CD4-positive, alpha-beta T cell treated with Interleukin-21 for 1 hour (primary cell): ENCODE results near the gene GRB10.

Experiments
- DNase-seq: peaks from one replicate; pipeline ENCODE4 v3.0.0-alpha.2; 2020

GRB10 gene

GRCh38 chr7:50628434-50629084 is 154.1 kb downstream of the GRB10 start:
- DNase-seq: no peak

- no peak for DNase-seq
Observed at GRCh38 chr7:50627824-50628361, 154.8 kb downstream of the GRB10 start.

- DNase-seq: no peak
Observed at GRCh38 chr7:50626286-50626685, 156.4 kb downstream of the GRB10 start.

GRCh38 chr7:50625360-50625759 is 157.3 kb downstream of the GRB10 start:
- DNase-seq: no peak

GRCh38 chr7:50622821-50623220 is 159.9 kb downstream of the GRB10 start:
- no peak for DNase-seq

- no peak for DNase-seq
Observed at GRCh38 chr7:50621973-50622490, 160.7 kb downstream of the GRB10 start.

- DNase-seq: no peak
Observed at GRCh38 chr7:50621206-50621605, 161.5 kb downstream of the GRB10 start.

GRCh38 chr7:50620433-50620832 is 162.3 kb downstream of the GRB10 start:
- no peak for DNase-seq

- DNase-seq: no peak
Observed at GRCh38 chr7:50619684-50620083, 163.0 kb downstream of the GRB10 start.

- no peak for DNase-seq
Observed at GRCh38 chr7:50618281-50618680, 164.4 kb downstream of the GRB10 start.

GRCh38 chr7:50615519-50616080 is 167.1 kb downstream of the GRB10 start:
- no peak for DNase-seq

GRCh38 chr7:50614721-50615518 is 167.8 kb downstream of the GRB10 start:
- DNase-seq: peak; percentile 33

GRCh38 chr7:50613473-50613872 is 169.2 kb downstream of the GRB10 start:
- DNase-seq: no peak

- DNase-seq: no peak
Observed at GRCh38 chr7:50612704-50613103, 170.0 kb downstream of the GRB10 start.

GRCh38 chr7:50610521-50611277 is 172.0 kb downstream of the GRB10 start:
- DNase-seq: peak; percentile 68

GRCh38 chr7:50608196-50608906 is 174.3 kb downstream of the GRB10 start:
- DNase-seq: peak; percentile 63

GRCh38 chr7:50607524-50608125 is 175.1 kb downstream of the GRB10 start:
- DNase-seq: no peak

GRCh38 chr7:50605059-50605458 is 177.6 kb downstream of the GRB10 start:
- no peak for DNase-seq

GRCh38 chr7:50603287-50603686 is 179.4 kb downstream of the GRB10 start:
- DNase-seq: no peak

- DNase-seq: no peak
Observed at GRCh38 chr7:50599385-50599784, 183.3 kb downstream of the GRB10 start.

GRCh38 chr7:50598460-50599343 is 184.0 kb downstream of the GRB10 start:
- DNase-seq: no peak
